HFFc6 (cell line): ENCODE data around the gene USP37. TPM values are rescaled to one million over a fixed set of nuclear protein-coding genes. Genes with fewer than 3 reads are reported as not detected.

Experiments used
- DNase-seq: peaks from one replicate; pipeline ENCODE4 v3.0.0-alpha.2; 2018
- H3K27ac Mint-ChIP-seq: 2 replicates; pipeline ENCODE4 v1.8.0; 2020; ENCODE audit warnings: mild to moderate bottlenecking, mixed read lengths
- H3K27me3 Mint-ChIP-seq: 2 replicates; pipeline ENCODE4 v1.8.0; 2021; ENCODE audit warnings: mild to moderate bottlenecking, moderate library complexity, mixed read lengths; ENCODE audit not compliant: insufficient read depth
- H3K36me3 Mint-ChIP-seq: 2 replicates; pipeline ENCODE4 v1.8.0; 2021; ENCODE audit warnings: low read depth, mixed read lengths
- H3K4me1 Mint-ChIP-seq: 2 replicates; pipeline ENCODE4 v1.8.0; 2020; ENCODE audit warnings: low read depth, mixed read lengths
- H3K4me3 Mint-ChIP-seq: 2 replicates; pipeline ENCODE4 v1.8.0; 2020; ENCODE audit warnings: mild to moderate bottlenecking, moderate library complexity, mixed read lengths
- H3K9me3 Mint-ChIP-seq: 2 replicates; pipeline ENCODE4 v1.8.0; 2020; ENCODE audit warnings: mild to moderate bottlenecking, mixed read lengths
- CTCF ChIP-seq: fragments of 200-600 bp; sonication (generic); IDR thresholded peaks from 2 replicates; pipeline ENCODE4 v1.5.0; 2021; ENCODE audit warnings: antibody characterized with exemption, mild to moderate bottlenecking
- total RNA-seq, 6 experiments: library from RNA; stranded (reverse); fragmentation: NEBNext Ultra II Directional; extraction: Animal tissue kit (Norgen Biotek cat#: 25700); gene quantifications; 2 replicates in 1 of 6; 3 replicates in 5 of 6; pipeline ENCODE4 v1.2.3, GENCODE V29; 2021

The USP37 gene
- total RNA-seq, 6 experiments from 2014 or later, result 6.1 to 7.4 (median 6.8) TPM

DNA sequence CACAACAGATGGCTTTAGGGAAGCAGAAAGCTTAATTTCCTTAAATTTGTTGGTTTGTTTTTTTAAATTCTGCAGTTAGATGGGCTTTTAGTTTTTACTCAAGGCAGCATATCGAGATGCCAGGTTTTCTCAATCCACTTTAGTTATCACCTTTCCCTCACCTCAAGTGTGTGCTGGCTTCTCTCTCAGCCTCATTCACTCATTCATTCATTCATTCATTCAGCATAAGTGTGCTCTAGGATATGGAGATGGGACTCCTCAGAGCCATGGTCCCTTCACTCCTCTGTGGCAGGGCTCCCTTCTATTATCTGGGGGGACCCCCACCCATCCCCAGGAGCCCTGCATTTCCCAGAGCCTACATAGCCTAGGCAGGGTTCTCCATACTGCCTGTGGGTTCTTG, 130.2 kb downstream of the USP37 start:
- Mint-ChIP-seq H3K36me3 (no peaks in the 10 kb centered on the region), H3K4me3 (no peak overlapping the region), H3K4me1 (no peaks in the 10 kb centered on the region), H3K27me3 (peaks cover 14% of the 10 kb centered on the region), H3K9me3 (no peaks in the 10 kb centered on the region), H3K27ac (no peak overlapping the region)
- no peak for TF ChIP-seq CTCF
- no peak for DNase-seq

- H3K4me3 Mint-ChIP-seq, result no peak overlapping the region
- H3K36me3 Mint-ChIP-seq, result no peaks in the 10 kb centered on the region
- no peak for TF ChIP-seq CTCF
- no peaks in the 10 kb centered on the region for H3K4me1 Mint-ChIP-seq
- H3K27me3 Mint-ChIP-seq, result peaks cover 19% of the 10 kb centered on the region
- no peak for DNase-seq
- no peak overlapping the region for H3K27ac Mint-ChIP-seq
- no peaks in the 10 kb centered on the region for H3K9me3 Mint-ChIP-seq
These were observed 131.2 kb downstream of the USP37 start for GRCh38 chr2:218436992-218437391.

DNA sequence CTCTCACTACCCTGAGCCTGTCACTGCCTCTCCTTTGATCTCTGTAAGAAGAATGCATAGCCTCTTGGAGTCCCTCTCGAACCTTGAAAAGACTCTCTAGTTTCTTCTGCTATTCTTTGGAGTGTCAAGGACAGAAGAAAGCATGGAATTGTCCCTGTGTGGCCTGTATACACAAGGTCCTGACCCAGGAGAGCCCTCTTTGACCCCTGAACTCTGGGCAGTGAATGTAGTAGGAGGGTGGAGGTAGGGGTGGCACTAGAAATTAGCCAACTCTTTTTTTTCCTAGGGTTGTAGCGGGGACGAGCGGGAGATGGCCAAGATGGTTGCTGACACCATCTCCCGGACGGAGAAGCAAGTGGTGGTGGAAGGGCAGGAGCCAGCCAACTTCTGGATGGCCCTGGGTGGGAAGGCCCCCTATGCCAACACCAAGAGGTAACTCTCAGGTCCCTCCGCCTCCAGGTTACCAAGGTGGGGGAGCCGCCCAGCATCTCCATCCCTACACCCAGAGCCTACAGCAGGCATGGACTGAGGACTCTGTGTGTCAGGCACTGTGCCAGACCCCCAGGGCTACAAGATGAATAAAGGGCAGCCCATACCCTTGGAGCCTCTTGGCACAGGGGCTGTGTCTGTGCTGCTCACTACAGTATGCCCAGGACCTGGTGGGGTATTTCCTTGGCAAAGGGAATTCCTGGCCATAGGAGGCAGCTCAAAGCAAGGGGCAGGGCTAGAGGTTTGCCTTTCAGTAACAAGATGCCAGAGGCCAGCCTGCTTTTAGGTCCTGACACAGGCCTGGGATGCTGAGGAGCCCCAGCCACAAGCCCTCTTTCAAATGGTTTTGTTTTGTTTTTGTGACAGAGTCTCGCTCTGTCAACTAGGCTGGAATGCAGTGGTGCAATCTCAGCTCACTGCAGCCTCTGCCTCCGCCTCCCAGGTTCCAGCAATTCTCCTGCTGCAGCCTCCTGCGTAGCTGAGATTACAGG, 132.9 kb downstream of the USP37 start:
- Mint-ChIP-seq H3K4me1 (no peaks in the 10 kb centered on the region), H3K36me3 (no peaks in the 10 kb centered on the region), H3K27ac (no peak overlapping the region), H3K9me3 (no peaks in the 10 kb centered on the region), H3K27me3 (peaks cover 31% of the 10 kb centered on the region), H3K4me3 (no peak overlapping the region)
- no peak for TF ChIP-seq CTCF
- no peak for DNase-seq

DNA sequence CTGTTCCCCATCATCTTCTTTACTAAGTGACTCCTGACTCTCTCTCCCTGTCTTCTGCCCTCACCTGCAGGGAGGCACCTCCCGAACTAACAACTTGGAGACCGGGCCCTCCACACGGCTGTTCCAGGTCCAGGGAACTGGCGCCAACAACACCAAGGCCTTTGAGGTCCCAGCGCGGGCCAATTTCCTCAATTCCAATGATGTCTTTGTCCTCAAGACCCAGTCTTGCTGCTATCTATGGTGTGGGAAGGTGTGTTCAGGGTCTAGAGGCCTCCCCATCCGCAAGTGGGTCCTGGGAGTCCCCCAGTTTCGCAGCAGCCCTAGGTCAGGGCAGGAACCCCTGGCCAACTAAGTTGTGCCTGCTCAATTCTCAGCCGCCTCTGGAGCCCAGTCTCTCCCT, 133.7 kb downstream of the USP37 start:
- Mint-ChIP-seq H3K9me3 (no peaks in the 10 kb centered on the region), H3K4me3 (no peak overlapping the region), H3K27me3 (peaks cover 35% of the 10 kb centered on the region), H3K27ac (no peak overlapping the region), H3K4me1 (no peaks in the 10 kb centered on the region), H3K36me3 (no peaks in the 10 kb centered on the region)
- no peak for TF ChIP-seq CTCF
- DNase-seq, result no peak

- H3K36me3 Mint-ChIP-seq, result no peaks in the 10 kb centered on the region
- no peaks in the 10 kb centered on the region for H3K9me3 Mint-ChIP-seq
- H3K4me1 Mint-ChIP-seq, result no peaks in the 10 kb centered on the region
- no peak overlapping the region for H3K4me3 Mint-ChIP-seq
- no peak for DNase-seq
- H3K27me3 Mint-ChIP-seq, result peaks cover 36% of the 10 kb centered on the region
- no peak overlapping the region for H3K27ac Mint-ChIP-seq
- no peak for TF ChIP-seq CTCF
These were observed 135.3 kb downstream of the USP37 start for GRCh38 chr2:218432676-218433365.
